ENCODE data around the gene LRP11. TPM values are rescaled to one million over a fixed set of nuclear protein-coding genes. Genes with fewer than 3 reads are reported as not detected.

Gene LRP11
- total and polyA plus RNA-seq, 2 of the 13 experiments (the other 11 are each of a cell fraction or from before 2014, with no cell fraction given), result 32.4 to 48.9 TPM

DNA sequence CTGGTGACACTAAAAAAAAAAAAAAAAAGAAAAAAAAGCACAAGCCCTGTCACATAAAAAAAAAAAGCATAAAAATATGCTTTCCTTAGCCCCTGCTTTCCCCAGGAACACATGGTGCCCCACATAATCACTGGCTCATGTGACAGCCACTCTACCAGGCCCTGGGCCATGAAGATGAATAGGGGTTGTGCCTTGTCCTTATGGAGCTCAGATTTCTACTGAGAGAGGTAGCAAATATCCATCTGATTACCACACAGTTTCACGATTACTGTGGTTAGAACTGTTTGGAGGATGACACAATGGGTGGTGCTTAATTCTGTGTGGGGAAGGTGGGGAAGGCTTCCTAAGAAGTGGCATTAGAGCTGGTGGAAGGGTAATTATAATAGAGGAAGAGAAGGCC, 24.5 kb upstream of the LRP11 start:
- Histone ChIP-seq H2AFZ (ENCODE audit: low read length) (no peak overlapping the region), H3K27me3 (ENCODE audit: control insufficient read depth in 1 of 2, insufficient read depth in 2 of 2, low read length in 2 of 2) (peaks cover 3 to 49% of the 10 kb centered on the region in 2 experiments; a peak in 4 of 5 replicates), H3K27ac (ENCODE audit: extremely low read length, insufficient read depth, low read length) (no peak overlapping the region), H3K79me2 (ENCODE audit: insufficient read depth, low read length) (no peaks in the 10 kb centered on the region), H3K4me1 (ENCODE audit: insufficient read depth, low read length) (peaks cover 7% of the 10 kb centered on the region; the same call in 1 of the 2 replicates), H3K9ac (ENCODE audit: insufficient read depth, low read depth, low read length) (no peak overlapping the region), H3K4me2 (ENCODE audit: low read depth, low read length) (no peak overlapping the region), H3K36me3 (replicated peaks in 1 of 2; ENCODE audit: control insufficient read depth in 1 of 2, insufficient read depth in 2 of 2, low read length in 2 of 2) (no peaks in the 10 kb centered on the region), H3K9me3 (ENCODE audit: low read length) (no peaks in the 10 kb centered on the region), H4K20me1 (ENCODE audit: insufficient read depth, low read length) (no peaks in the 10 kb centered on the region), H3K4me3 (replicated peaks in 1 of 3; ENCODE audit: insufficient read depth in 1 of 3, low read depth in 2 of 3, low read length in 3 of 3) (no peak overlapping the region)
- no TSS peak for BruUV-seq (replicated peaks)
- 8% methylated on average over 1 of the region's 1 CpG for WGBS (ENCODE audit: low lambda C conversion rate)
- in situ Hi-C loops (cut with HindIII; ENCODE audit: extremely low pct_ligation_motif_present, low pct_unique_long_range_greater_than_20kb), result no loop called here
- TF ChIP-seq PHF5A (CRISPR knock-in tag; IDR thresholded peaks at IDR 0.05; ENCODE audit: low read depth, unreplicated experiment), result no peak
- no peak for TF ChIP-seq ZNF441 (CRISPR knock-in tag; IDR thresholded peaks at IDR 0.05; ENCODE audit: borderline replicate concordance)
- TF ChIP-seq ZNF383 (CRISPR knock-in tag; IDR thresholded peaks at IDR 0.05; ENCODE audit: borderline replicate concordance), result no peak
- no peak for TF ChIP-seq ZNF20 (CRISPR knock-in tag; IDR thresholded peaks at IDR 0.05)
- no peak for TF ChIP-seq ZNF33A (CRISPR knock-in tag; IDR thresholded peaks at IDR 0.05; ENCODE audit: borderline replicate concordance)
- TF ChIP-seq SALL2 (CRISPR knock-in tag; IDR thresholded peaks at IDR 0.05), result no peak
- TF ChIP-seq ZNF546 (CRISPR knock-in tag; conservative IDR thresholded peaks at IDR 0.05), result no peak
- no peak for TF ChIP-seq ZSCAN31 (CRISPR knock-in tag; IDR thresholded peaks at IDR 0.05; ENCODE audit: low read depth)
- no peak for TF ChIP-seq SP2 (CRISPR knock-in tag; IDR thresholded peaks at IDR 0.05)
- TF ChIP-seq EZH2 (conservative IDR thresholded peaks at IDR 0.05; ENCODE audit: low read depth, low read length), result no peak
- TF ChIP-seq ZNF205 (CRISPR knock-in tag; IDR thresholded peaks at IDR 0.05), result no peak
- ATAC-seq (no peak), FAIRE-seq (no peak), DNase-seq (ENCODE audit: low spot score) (no peak)
- ChIA-PET POLR2A (no interaction called here), CTCF (ENCODE audit: low intra/inter-chr PET ratio, low total read pairs) (no interaction called here)
- intact Hi-C loops (cut with micrococcal nuclease; ENCODE audit: unreplicated experiment), result no loop called here
